Measurements from ENCODE around the gene KCTD20. TPM values are rescaled to one million over a fixed set of nuclear protein-coding genes. Genes with fewer than 3 reads are reported as not detected.

Gene KCTD20
- total and polyA plus RNA-seq, 4 experiments from 2014 or later: 35.2 to 38.9 (median 37.0) TPM

DNA sequence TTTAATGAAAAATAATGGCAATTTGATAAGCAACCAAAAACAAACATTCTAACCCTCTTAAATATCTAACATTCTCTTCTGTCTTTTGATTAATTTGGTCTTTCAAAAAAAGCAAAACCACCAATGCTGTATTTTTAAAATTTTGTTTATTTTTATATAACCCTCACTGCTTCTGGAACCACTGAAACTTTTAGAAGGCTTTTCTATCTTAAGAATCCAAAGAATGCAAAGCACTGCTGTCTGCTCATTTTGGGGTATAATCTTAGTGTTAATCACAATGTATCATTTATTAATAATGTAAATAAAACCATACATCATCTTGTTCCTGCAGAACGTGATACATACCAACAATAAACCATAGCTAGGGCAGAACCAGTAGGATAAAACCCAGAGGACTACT, 90.5 kb downstream of the KCTD20 start:
- no peak for DNase-seq
- H3K4me3 ChIP-seq (ENCODE audit: low read length in 2 of 2): no peak overlapping the region
- H3K27me3 ChIP-seq (ENCODE audit: insufficient read depth, low read length): no peaks in the 10 kb centered on the region
- intact Hi-C loops (cut with micrococcal nuclease): no loop called here
- POLR2A ChIA-PET (ENCODE audit: partially characterized antibody): interaction anchor here (1.3 to 6.2 kb wide), 5 partner anchors 11 to 64 kb away, joined by 4 to 48 read pairs (median 6); partner anchors contain the start of gene STK38
- peaks cover 50% of the 10 kb centered on the region for H3K36me3 ChIP-seq (ENCODE audit: insufficient read depth, low read length)
- peaks cover 82% of the 10 kb centered on the region for H3K4me1 ChIP-seq (ENCODE audit: insufficient read depth, low read length)
- Mint-ChIP-seq H3K9me3 (no peaks in the 10 kb centered on the region), H3K4me1 (peaks cover 44 to 89% (median 68%) of the 10 kb centered on the region in 4 donors), H3K36me3 (peaks cover 71 to 83% of the 10 kb centered on the region in 2 donors), H3K27me3 (no peaks in the 10 kb centered on the region), H3K27ac (peak overlapping the region in 5 of 7 donors; percentile 3 to 62 (median 13)), H3K4me3 (peak overlapping the region in 1 of 8 donors; percentile 72)
- no peaks in the 10 kb centered on the region for H3K9me3 ChIP-seq (ENCODE audit: control insufficient read depth in 1 of 2, low read length in 2 of 2)
- CTCF ChIA-PET (ENCODE audit: partially characterized antibody): interaction anchor here (0.6 to 1.4 kb wide), 4 partner anchors 21 to 82 kb away, joined by 3 to 5 read pairs (median 4); no protein-coding TSS in a partner anchor
- H3K27ac ChIP-seq (ENCODE audit: low read depth, low read length): no peak overlapping the region

GRCh38 chr6:36536873-36537547, 94.2 kb downstream of the KCTD20 start:
- H3K27me3 ChIP-seq (ENCODE audit: insufficient read depth, low read length): no peaks in the 10 kb centered on the region
- peaks cover 66 to 79% of the 10 kb centered on the region in 2 donors for H3K36me3 Mint-ChIP-seq
- ChIA-PET CTCF (ENCODE audit: partially characterized antibody) (no interaction called here), POLR2A (ENCODE audit: partially characterized antibody) (interaction anchor here (1.0 kb wide), 1 partner anchor 9 kb away, joined by 5 read pairs; no protein-coding TSS in a partner anchor)
- H3K4me1 Mint-ChIP-seq: peaks cover 44 to 86% (median 65%) of the 10 kb centered on the region in 4 donors
- intact Hi-C loops (cut with micrococcal nuclease): no loop called here
- peak overlapping the region in 5 of 8 donors; percentile 11 to 53 (median 47) for H3K4me3 Mint-ChIP-seq
- peaks cover 46% of the 10 kb centered on the region for H3K36me3 ChIP-seq (ENCODE audit: insufficient read depth, low read length)
- H3K4me3 ChIP-seq (ENCODE audit: low read length in 2 of 2): no peak overlapping the region
- H3K27ac ChIP-seq (ENCODE audit: low read depth, low read length): no peak overlapping the region
- no peaks in the 10 kb centered on the region for H3K9me3 Mint-ChIP-seq
- DNase-seq: no peak
- no peaks in the 10 kb centered on the region for H3K9me3 ChIP-seq (ENCODE audit: control insufficient read depth in 1 of 2, low read length in 2 of 2)
- peaks cover 84% of the 10 kb centered on the region for H3K4me1 ChIP-seq (ENCODE audit: insufficient read depth, low read length)
- no peaks in the 10 kb centered on the region for H3K27me3 Mint-ChIP-seq
- peak overlapping the region in 4 of 7 donors; percentile 29 to 78 (median 74) for H3K27ac Mint-ChIP-seq

GRCh38 chr6:36539814-36540568, 97.2 kb downstream of the KCTD20 start:
- peak overlapping the region in 7 of 8 donors; percentile 16 to 66 (median 53) for H3K4me3 Mint-ChIP-seq
- CTCF ChIA-PET (ENCODE audit: partially characterized antibody): interaction anchor here (1.5 kb wide), 1 partner anchor 58 kb away, joined by 4 read pairs; no protein-coding TSS in a partner anchor
- H3K4me3 ChIP-seq (ENCODE audit: low read length in 2 of 2): no peak overlapping the region

More at GRCh38 chr6:36539814-36540568, 97.2 kb downstream of the KCTD20 start:
- Histone ChIP-seq H3K27ac (ENCODE audit: low read depth, low read length) (peak overlapping the region; percentile 28), H3K4me1 (ENCODE audit: insufficient read depth, low read length) (peaks cover 83% of the 10 kb centered on the region), H3K36me3 (ENCODE audit: insufficient read depth, low read length) (peaks cover 37% of the 10 kb centered on the region), H3K9me3 (ENCODE audit: control insufficient read depth in 1 of 2, low read length in 2 of 2) (no peaks in the 10 kb centered on the region), H3K27me3 (ENCODE audit: insufficient read depth, low read length) (no peaks in the 10 kb centered on the region)
- peak; percentile 43 to 69 (median 62) for DNase-seq
- Mint-ChIP-seq H3K4me1 (peaks cover 43 to 80% (median 55%) of the 10 kb centered on the region in 4 donors), H3K27me3 (no peaks in the 10 kb centered on the region), H3K9me3 (peaks cover 0 to 3% (median 0%) of the 10 kb centered on the region in 8 donors), H3K36me3 (peaks cover 54 to 67% of the 10 kb centered on the region in 2 donors), H3K27ac (peak overlapping the region; percentile 15 to 94 (median 82))
- intact Hi-C loops (cut with micrococcal nuclease): no loop called here
- POLR2A ChIA-PET (ENCODE audit: partially characterized antibody): interaction anchor here (0.7 to 7.2 kb wide), 3 partner anchors 58 to 68 kb away, joined by 3 to 214 read pairs (median 3); partner anchors contain the start of gene SRSF3

Other genes with a start within 250 kb of the KCTD20 start
- gene BRPF3, start 246.3 kb upstream of the KCTD20 start, total RNA-seq: 10 to 100 TPM; 36.2 to 36.7 TPM
- gene BRPF3, start 246.3 kb upstream of the KCTD20 start, polyA plus RNA-seq: 1 to 10 TPM; 1.8 to 7.9 TPM
- under 1 TPM in 1 of 2 experiments, not detected in 1; 0.42 TPM for gene PNPLA1, start 172.9 kb upstream of the KCTD20 start, total RNA-seq
- gene PNPLA1, start 172.9 kb upstream of the KCTD20 start, polyA plus RNA-seq: not detected
- gene BNIP5, start 106.1 kb upstream of the KCTD20 start, total RNA-seq: not detected
- not detected for gene BNIP5, start 106.1 kb upstream of the KCTD20 start, polyA plus RNA-seq
- gene ETV7, start 55.3 kb upstream of the KCTD20 start, total RNA-seq: 1 to 10 TPM; 3.1 to 3.2 TPM
- 1 to 10 TPM in 1 of 2 donors, under 1 TPM in 1; 0.67 to 5.4 TPM for gene ETV7, start 55.3 kb upstream of the KCTD20 start, polyA plus RNA-seq
- under 1 TPM in 1 of 2 experiments, not detected in 1; 0.25 TPM for gene PXT1, start 146 bp upstream of the KCTD20 start, total RNA-seq
- gene PXT1, start 146 bp upstream of the KCTD20 start, polyA plus RNA-seq: not detected
- 100 to 1,000 TPM; 186 to 190 TPM for gene STK38, start 104.5 kb downstream of the KCTD20 start, total RNA-seq
- gene STK38, start 104.5 kb downstream of the KCTD20 start, polyA plus RNA-seq: 100 to 1,000 TPM in 1 of 2 donors, 10 to 100 TPM in 1; 54.3 to 124 TPM
- 100 to 1,000 TPM; 337 to 350 TPM for gene SRSF3, start 151.4 kb downstream of the KCTD20 start, total RNA-seq
- 100 to 1,000 TPM; 293 to 328 TPM for gene SRSF3, start 151.4 kb downstream of the KCTD20 start, polyA plus RNA-seq
- gene CDKN1A, start 235.7 kb downstream of the KCTD20 start, total RNA-seq: 10 to 100 TPM; 10.5 to 12.9 TPM
- gene CDKN1A, start 235.7 kb downstream of the KCTD20 start, polyA plus RNA-seq: 10 to 100 TPM in 1 of 2 donors, 1 to 10 TPM in 1; 3.3 to 20.6 TPM

Data from CD4-positive, alpha-beta memory T cell (primary cell).